ENCODE results near the gene NUBPL.
"Not testable (repeated sequence)": the region's sequence is repeated elsewhere in the genome, so short reads cannot be mapped to it uniquely, and the experiment has no call there.

NUBPL gene

GRCh38 chr14:31787377-31787776, 226.2 kb downstream of the NUBPL start:
- no peak for TF ChIP-seq CTCF (conservative IDR thresholded peaks at IDR 0.05; ENCODE audit: low read depth, low read length)
- no peak overlapping the region for H3K4me2 ChIP-seq
- H3K27me3 ChIP-seq (ENCODE audit: insufficient read depth, low read depth): no peaks in the 10 kb centered on the region
- H3K27ac ChIP-seq: no peak overlapping the region
- no peak overlapping the region for H2AFZ ChIP-seq (ENCODE audit: low read depth)
- no peaks in the 10 kb centered on the region for H4K20me1 ChIP-seq (ENCODE audit: insufficient read depth)
- H3K4me1 ChIP-seq (ENCODE audit: low read depth, poor library complexity, severe bottlenecking): no peaks in the 10 kb centered on the region
- no peaks in the 10 kb centered on the region for H3K36me3 ChIP-seq (ENCODE audit: insufficient read depth)
- no peak overlapping the region for H3K4me3 ChIP-seq (IDR thresholded peaks at IDR 0.05; ENCODE audit: insufficient read depth, low read depth, low read length)
- no peak overlapping the region for H3K9ac ChIP-seq
- no peaks in the 10 kb centered on the region for H3K79me2 ChIP-seq (ENCODE audit: insufficient read depth, low read depth)

- Histone ChIP-seq H2AFZ (ENCODE audit: low read depth) (no peak overlapping the region), H3K79me2 (ENCODE audit: insufficient read depth, low read depth) (no peaks in the 10 kb centered on the region), H3K4me1 (ENCODE audit: low read depth, poor library complexity, severe bottlenecking) (no peaks in the 10 kb centered on the region), H3K4me2 (no peak overlapping the region), H4K20me1 (ENCODE audit: insufficient read depth) (no peaks in the 10 kb centered on the region), H3K36me3 (ENCODE audit: insufficient read depth) (no peaks in the 10 kb centered on the region), H3K27ac (no peak overlapping the region), H3K9ac (no peak overlapping the region), H3K4me3 (IDR thresholded peaks at IDR 0.05; ENCODE audit: insufficient read depth, low read depth, low read length) (no peak overlapping the region), H3K27me3 (ENCODE audit: insufficient read depth, low read depth) (no peaks in the 10 kb centered on the region)
- no peak for TF ChIP-seq CTCF (conservative IDR thresholded peaks at IDR 0.05; ENCODE audit: low read depth, low read length)
Measured at GRCh38 chr14:31788340-31788739, 227.1 kb downstream of the NUBPL start.

GRCh38 chr14:31792726-31793125, 231.5 kb downstream of the NUBPL start:
- H3K4me2 ChIP-seq: no peak overlapping the region
- no peaks in the 10 kb centered on the region for H3K4me1 ChIP-seq (ENCODE audit: low read depth, poor library complexity, severe bottlenecking)
- H3K36me3 ChIP-seq (ENCODE audit: insufficient read depth): no peaks in the 10 kb centered on the region
- no peak overlapping the region for H3K27ac ChIP-seq
- no peaks in the 10 kb centered on the region for H4K20me1 ChIP-seq (ENCODE audit: insufficient read depth)
- no peaks in the 10 kb centered on the region for H3K27me3 ChIP-seq (ENCODE audit: insufficient read depth, low read depth)
- TF ChIP-seq CTCF (conservative IDR thresholded peaks at IDR 0.05; ENCODE audit: low read depth, low read length): no peak
- H3K79me2 ChIP-seq (ENCODE audit: insufficient read depth, low read depth): no peaks in the 10 kb centered on the region
- no peak overlapping the region for H3K9ac ChIP-seq
- no peak overlapping the region for H2AFZ ChIP-seq (ENCODE audit: low read depth)
- no peak overlapping the region for H3K4me3 ChIP-seq (IDR thresholded peaks at IDR 0.05; ENCODE audit: insufficient read depth, low read depth, low read length)

GRCh38 chr14:31797946-31798345, 236.7 kb downstream of the NUBPL start:
- not testable (repeated sequence) for H3K79me2 ChIP-seq (ENCODE audit: insufficient read depth, low read depth); H4K20me1 ChIP-seq (ENCODE audit: insufficient read depth); H3K27me3 ChIP-seq (ENCODE audit: insufficient read depth, low read depth); H3K27ac ChIP-seq; H3K4me3 ChIP-seq (IDR thresholded peaks at IDR 0.05; ENCODE audit: insufficient read depth, low read depth, low read length); H3K4me1 ChIP-seq (ENCODE audit: low read depth, poor library complexity, severe bottlenecking); H3K36me3 ChIP-seq (ENCODE audit: insufficient read depth); H2AFZ ChIP-seq (ENCODE audit: low read depth); H3K9ac ChIP-seq; H3K4me2 ChIP-seq

GRCh38 chr14:31802838-31803237, 241.6 kb downstream of the NUBPL start:
- no peak overlapping the region for H3K4me2 ChIP-seq
- no peaks in the 10 kb centered on the region for H3K79me2 ChIP-seq (ENCODE audit: insufficient read depth, low read depth)
- H3K27ac ChIP-seq: no peak overlapping the region
- no peaks in the 10 kb centered on the region for H3K4me1 ChIP-seq (ENCODE audit: low read depth, poor library complexity, severe bottlenecking)
- no peaks in the 10 kb centered on the region for H4K20me1 ChIP-seq (ENCODE audit: insufficient read depth)
- H3K36me3 ChIP-seq (ENCODE audit: insufficient read depth): no peaks in the 10 kb centered on the region
- H2AFZ ChIP-seq (ENCODE audit: low read depth): no peak overlapping the region
- H3K4me3 ChIP-seq (IDR thresholded peaks at IDR 0.05; ENCODE audit: insufficient read depth, low read depth, low read length): no peak overlapping the region
- no peak for TF ChIP-seq CTCF (conservative IDR thresholded peaks at IDR 0.05; ENCODE audit: low read depth, low read length)
- no peak overlapping the region for H3K9ac ChIP-seq
- H3K27me3 ChIP-seq (ENCODE audit: insufficient read depth, low read depth): no peaks in the 10 kb centered on the region
